Measurements from ENCODE around the gene PIGH.
A peak's percentile ranks its signal among the peaks of the same experiment; 100 is the strongest.
"Not testable (repeated sequence)": the region's sequence is repeated elsewhere in the genome, so short reads cannot be mapped to it uniquely, and the experiment has no call there.

PIGH gene

GRCh38 chr14:67609642-67610310 is 9.7 kb upstream of the PIGH start:
- DNase-seq (ENCODE audit: low read depth): no peak

- no peak for DNase-seq (ENCODE audit: low read depth)
These were observed 7.6 kb upstream of the PIGH start for GRCh38 chr14:67607646-67608045.

- DNase-seq (ENCODE audit: low read depth): no peak
These were observed 3.0 kb upstream of the PIGH start for GRCh38 chr14:67602995-67603545.

- no peak for DNase-seq (ENCODE audit: low read depth)
These were observed 2.0 kb upstream of the PIGH start for GRCh38 chr14:67602076-67602475.

GRCh38 chr14:67600562-67600974 is 500 bp upstream of the PIGH start:
- not testable (repeated sequence) for DNase-seq (ENCODE audit: low read depth)

GRCh38 chr14:67595392-67595791 is 4.7 kb downstream of the PIGH start:
- DNase-seq (ENCODE audit: low read depth): no peak

GRCh38 chr14:67593650-67594049 is 6.4 kb downstream of the PIGH start:
- not testable (repeated sequence) for DNase-seq (ENCODE audit: low read depth)

GRCh38 chr14:67589204-67589770 is 10.8 kb downstream of the PIGH start:
- no peak for DNase-seq (ENCODE audit: low read depth)

GRCh38 chr14:67586369-67586768 is 13.7 kb downstream of the PIGH start:
- no peak for DNase-seq (ENCODE audit: low read depth)

GRCh38 chr14:67584978-67585377 is 15.1 kb downstream of the PIGH start:
- DNase-seq (ENCODE audit: low read depth): no peak

- peak; percentile 13 for DNase-seq (ENCODE audit: low read depth)
These were observed 16.1 kb downstream of the PIGH start for GRCh38 chr14:67583711-67584644.

- no peak for DNase-seq (ENCODE audit: low read depth)
These were observed 18.0 kb downstream of the PIGH start for GRCh38 chr14:67582061-67582460.

GRCh38 chr14:67581643-67582042 is 18.4 kb downstream of the PIGH start:
- no peak for DNase-seq (ENCODE audit: low read depth)

GRCh38 chr14:67580336-67581171 is 19.5 kb downstream of the PIGH start:
- DNase-seq (ENCODE audit: low read depth): no peak

GRCh38 chr14:67579636-67580035 is 20.4 kb downstream of the PIGH start:
- DNase-seq (ENCODE audit: low read depth): no peak

- no peak for DNase-seq (ENCODE audit: low read depth)
These were observed 21.0 kb downstream of the PIGH start for GRCh38 chr14:67579040-67579439.

GRCh38 chr14:67577909-67578749 is 21.9 kb downstream of the PIGH start:
- DNase-seq (ENCODE audit: low read depth): no peak

GRCh38 chr14:67577181-67577808 is 22.8 kb downstream of the PIGH start:
- no peak for DNase-seq (ENCODE audit: low read depth)

- no peak for DNase-seq (ENCODE audit: low read depth)
These were observed 23.7 kb downstream of the PIGH start for GRCh38 chr14:67576216-67576955.

GRCh38 chr14:67575684-67576083 is 24.4 kb downstream of the PIGH start:
- no peak for DNase-seq (ENCODE audit: low read depth)

All from stimulated activated CD4-positive, alpha-beta T cell treated with anti-CD3 and anti-CD28 coated beads, Interleukin-2, amount 100 ng/mL, for 4 hours (primary cell).